ENCODE data around the gene ARMC9. TPM values are rescaled to one million over a fixed set of nuclear protein-coding genes. Genes with fewer than 3 reads are reported as not detected.

ARMC9 gene
- total and polyA plus RNA-seq, 2 donors (not counting 3 experiments of a cell fraction or from before 2014, with no cell fraction given), result 16.4 to 24.2 TPM

DNA sequence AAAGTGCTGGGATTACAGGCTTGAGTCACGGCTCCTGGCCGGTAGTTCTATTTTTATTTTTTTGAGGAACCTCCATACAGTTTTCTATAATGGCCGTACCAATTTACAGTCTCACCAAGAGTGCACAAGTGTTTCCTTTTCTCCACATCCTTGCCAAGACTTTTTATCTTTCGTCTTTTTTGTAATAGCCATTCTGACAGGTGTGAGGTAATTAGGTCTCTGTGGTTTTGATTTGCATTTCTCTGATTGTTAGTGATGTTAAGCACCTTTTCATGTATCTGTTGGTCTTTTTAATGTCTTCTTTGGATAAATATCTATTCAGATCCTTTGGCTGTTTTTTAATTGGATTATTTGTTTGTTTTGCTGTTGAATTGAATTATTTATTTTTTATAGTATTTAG lies 9.3 kb downstream of the ARMC9 start:
- Histone ChIP-seq H3K9me1 (replicated peaks; ENCODE audit: control insufficient read depth, extremely low read depth, insufficient read depth, low read length) (no peaks in the 10 kb centered on the region), H3K4me3 (replicated peaks in 1 of 3; ENCODE audit: insufficient read depth in 1 of 3, low read depth in 1 of 3, low read length in 3 of 3) (no peak overlapping the region), H2AFZ (ENCODE audit: low read depth, low read length) (no peak overlapping the region), H3K4me2 (ENCODE audit: insufficient read depth, low read length) (no peak overlapping the region), H3K4me1 (ENCODE audit: control insufficient read depth, extremely low read depth, insufficient read depth, low read length) (no peaks in the 10 kb centered on the region), H4K20me1 (replicated peaks; ENCODE audit: control insufficient read depth, extremely low read depth, insufficient read depth, low read length) (no peaks in the 10 kb centered on the region), H3K79me2 (ENCODE audit: control insufficient read depth, insufficient read depth, low read length) (no peaks in the 10 kb centered on the region), H3K27ac (ENCODE audit: insufficient read depth, low read depth, low read length) (no peak overlapping the region), H3K27me3 (ENCODE audit: control insufficient read depth in 2 of 2, insufficient read depth in 2 of 2, low read length in 2 of 2) (no peaks in the 10 kb centered on the region), H3K36me3 (ENCODE audit: control insufficient read depth in 2 of 2, extremely low read depth in 1 of 2, insufficient read depth in 2 of 2, low read length in 2 of 2) (peaks cover 0 to 3% of the 10 kb centered on the region in 2 experiments), H3K9ac (replicated peaks; ENCODE audit: extremely low read depth, insufficient read depth, low read length) (no peak overlapping the region), H3K9me3 (replicated peaks; ENCODE audit: control insufficient read depth, insufficient read depth, low read length) (no peaks in the 10 kb centered on the region)
- dilution Hi-C loops (cut with MboI; ENCODE audit: extremely low pct_ligation_motif_present, low sequenced_read_pairs) (no loop called here), intact Hi-C loops (cut with micrococcal nuclease) (no loop called here)
- CTCF ChIA-PET, result no interaction called here
- no TSS peak for BruUV-seq (replicated peaks)
- no peak for DNase-seq (ENCODE audit: low read depth, low spot score)
- TF ChIP-seq FOS (IDR thresholded peaks at IDR 0.05; ENCODE audit: borderline replicate concordance, insufficient read depth, low read length), result no peak
- no peak for TF ChIP-seq EZH2 (IDR thresholded peaks at IDR 0.05; ENCODE audit: borderline replicate concordance, low read depth, low read length, severe bottlenecking)
- no peak for TF ChIP-seq MYC (IDR thresholded peaks at IDR 0.05; ENCODE audit: low read depth, low read length)
- no peak for TF ChIP-seq POLR2A (IDR thresholded peaks at IDR 0.05; ENCODE audit: low read depth, low read length)
- TF ChIP-seq JUN (IDR thresholded peaks at IDR 0.05; ENCODE audit: borderline replicate concordance, insufficient read depth, insufficient read length, low read depth), result no peak
- FAIRE-seq, result no peak
- POLR2A ChIA-PET, result no interaction called here

DNA sequence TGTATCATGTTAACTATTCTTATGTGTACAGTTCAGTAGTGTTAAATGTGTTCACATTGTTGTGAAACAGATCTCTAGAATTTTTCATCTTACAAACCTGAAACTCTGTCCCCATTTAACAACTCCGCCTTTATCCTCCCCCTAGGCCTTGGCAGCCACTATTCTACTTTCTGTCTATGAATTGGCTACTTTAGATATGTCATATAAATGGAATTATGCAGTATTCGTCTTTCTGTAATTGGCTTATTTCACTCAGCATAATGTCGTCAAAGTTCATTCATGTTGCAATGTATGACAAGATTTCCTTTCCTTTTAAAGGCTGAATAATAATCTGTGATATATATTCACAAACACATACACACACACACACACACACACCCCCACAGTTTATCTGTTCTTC lies 12.4 kb downstream of the ARMC9 start:
- no TSS peak for BruUV-seq (replicated peaks)
- CTCF ChIA-PET, result interaction anchor here (1.1 to 1.3 kb wide), 2 partner anchors 107 to 241 kb away, joined by 6 to 7 read pairs; no protein-coding TSS in a partner anchor
- no peaks in the 10 kb centered on the region for H3K27me3 ChIP-seq (ENCODE audit: control insufficient read depth in 2 of 2, insufficient read depth in 2 of 2, low read length in 2 of 2)
- no peak for DNase-seq (ENCODE audit: low read depth, low spot score)
- H4K20me1 ChIP-seq (replicated peaks; ENCODE audit: control insufficient read depth, extremely low read depth, insufficient read depth, low read length), result no peaks in the 10 kb centered on the region
- dilution Hi-C loops (cut with MboI; ENCODE audit: extremely low pct_ligation_motif_present, low sequenced_read_pairs), result no loop called here
- H3K9me3 ChIP-seq (replicated peaks; ENCODE audit: control insufficient read depth, insufficient read depth, low read length), result no peaks in the 10 kb centered on the region
- H3K9ac ChIP-seq (replicated peaks; ENCODE audit: extremely low read depth, insufficient read depth, low read length), result no peak overlapping the region
- H3K4me3 ChIP-seq (replicated peaks in 1 of 3; ENCODE audit: insufficient read depth in 1 of 3, low read depth in 1 of 3, low read length in 3 of 3), result no peak overlapping the region
- no peak for TF ChIP-seq POLR2A (IDR thresholded peaks at IDR 0.05; ENCODE audit: low read depth, low read length)
- no peak for TF ChIP-seq FOS (IDR thresholded peaks at IDR 0.05; ENCODE audit: borderline replicate concordance, insufficient read depth, low read length)
- TF ChIP-seq, protein P1, sequence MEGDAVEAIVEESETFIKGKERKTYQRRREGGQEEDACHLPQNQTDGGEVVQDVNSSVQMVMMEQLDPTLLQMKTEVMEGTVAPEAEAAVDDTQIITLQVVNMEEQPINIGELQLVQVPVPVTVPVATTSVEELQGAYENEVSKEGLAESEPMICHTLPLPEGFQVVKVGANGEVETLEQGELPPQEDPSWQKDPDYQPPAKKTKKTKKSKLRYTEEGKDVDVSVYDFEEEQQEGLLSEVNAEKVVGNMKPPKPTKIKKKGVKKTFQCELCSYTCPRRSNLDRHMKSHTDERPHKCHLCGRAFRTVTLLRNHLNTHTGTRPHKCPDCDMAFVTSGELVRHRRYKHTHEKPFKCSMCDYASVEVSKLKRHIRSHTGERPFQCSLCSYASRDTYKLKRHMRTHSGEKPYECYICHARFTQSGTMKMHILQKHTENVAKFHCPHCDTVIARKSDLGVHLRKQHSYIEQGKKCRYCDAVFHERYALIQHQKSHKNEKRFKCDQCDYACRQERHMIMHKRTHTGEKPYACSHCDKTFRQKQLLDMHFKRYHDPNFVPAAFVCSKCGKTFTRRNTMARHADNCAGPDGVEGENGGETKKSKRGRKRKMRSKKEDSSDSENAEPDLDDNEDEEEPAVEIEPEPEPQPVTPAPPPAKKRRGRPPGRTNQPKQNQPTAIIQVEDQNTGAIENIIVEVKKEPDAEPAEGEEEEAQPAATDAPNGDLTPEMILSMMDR (IDR thresholded peaks at IDR 0.05; ENCODE audit: extremely low read depth in 1 of 2, insufficient read depth in 1 of 2, low read depth in 1 of 2, low read length in 2 of 2), result no peak
- TF ChIP-seq, protein P2, sequence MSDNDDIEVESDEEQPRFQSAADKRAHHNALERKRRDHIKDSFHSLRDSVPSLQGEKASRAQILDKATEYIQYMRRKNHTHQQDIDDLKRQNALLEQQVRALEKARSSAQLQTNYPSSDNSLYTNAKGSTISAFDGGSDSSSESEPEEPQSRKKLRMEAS (IDR thresholded peaks at IDR 0.05; ENCODE audit: insufficient read depth, insufficient read length), result no peak
- H2AFZ ChIP-seq (ENCODE audit: low read depth, low read length), result no peak overlapping the region
- H3K79me2 ChIP-seq (ENCODE audit: control insufficient read depth, insufficient read depth, low read length), result no peaks in the 10 kb centered on the region
- intact Hi-C loops (cut with micrococcal nuclease), result no loop called here
- H3K4me1 ChIP-seq (ENCODE audit: control insufficient read depth, extremely low read depth, insufficient read depth, low read length), result no peaks in the 10 kb centered on the region
- POLR2A ChIA-PET, result no interaction called here
- peaks cover 0 to 3% of the 10 kb centered on the region in 2 experiments for H3K36me3 ChIP-seq (ENCODE audit: control insufficient read depth in 2 of 2, extremely low read depth in 1 of 2, insufficient read depth in 2 of 2, low read length in 2 of 2)
- H3K9me1 ChIP-seq (replicated peaks; ENCODE audit: control insufficient read depth, extremely low read depth, insufficient read depth, low read length), result no peaks in the 10 kb centered on the region
- no peak overlapping the region for H3K4me2 ChIP-seq (ENCODE audit: insufficient read depth, low read length)
- FAIRE-seq, result no peak
- no peak overlapping the region for H3K27ac ChIP-seq (ENCODE audit: insufficient read depth, low read depth, low read length)

Data from endothelial cell of umbilical vein (primary cell).